ENCODE measurements around the gene DTHD1. TPM values are rescaled to one million over a fixed set of nuclear protein-coding genes. Genes with fewer than 3 reads are reported as not detected.

The DTHD1 gene
- total RNA-seq (under 1 TPM in 4 of 6 donors, not detected in 2; 0.09 to 0.12 (median 0.09) TPM), polyA plus RNA-seq (not detected)

GRCh38 chr4:36281384-36282106 is at the start of gene DTHD1:
DTHD1 (plus strand) TSS chr4:36281616; CDS start chr4:36281759, 143 bp downstream.
- TF ChIP-seq CTCF (IDR thresholded peaks at IDR 0.05), result no peak
- no peak for ATAC-seq
- Histone ChIP-seq H3K27me3 (no peaks in the 10 kb centered on the region), H3K27ac (no peak within 1 kb of the TSS), H3K9me3 (no peaks in the 10 kb centered on the region), H3K4me3 (no peak within 1 kb of the TSS), H3K4me1 (no peaks in the 10 kb centered on the region), H3K36me3 (no peaks in the 10 kb centered on the region)
- 79 to 82% methylated on average over 5 of the region's 5 CpGs for WGBS, 2 donors
- intact Hi-C loops (cut with DNase I), result no loop called here
- DNase-seq, result no peak
- no peak for FAIRE-seq

GRCh38 chr4:36233567-36234266 is 47.7 kb upstream of the DTHD1 start:
- no peak overlapping the region for H3K4me3 ChIP-seq
- no peaks in the 10 kb centered on the region for H3K9me3 ChIP-seq
- H3K4me1 ChIP-seq, result no peaks in the 10 kb centered on the region
- H3K36me3 ChIP-seq, result no peaks in the 10 kb centered on the region
- no peak for DNase-seq
- no peak for TF ChIP-seq CTCF (IDR thresholded peaks at IDR 0.05)
- H3K27me3 ChIP-seq, result no peaks in the 10 kb centered on the region
- no peak overlapping the region for H3K27ac ChIP-seq
- 94 to 96% methylated on average over 10 of the region's 10 CpGs for WGBS, 2 donors
- no peak for ATAC-seq
- intact Hi-C loops (cut with DNase I), result no loop called here
- no peak for FAIRE-seq

GRCh38 chr4:36235306-36235705 is 46.1 kb upstream of the DTHD1 start:
- Histone ChIP-seq H3K36me3 (no peaks in the 10 kb centered on the region), H3K27ac (no peak overlapping the region), H3K9me3 (no peaks in the 10 kb centered on the region), H3K4me1 (no peaks in the 10 kb centered on the region), H3K4me3 (no peak overlapping the region), H3K27me3 (no peaks in the 10 kb centered on the region)
- intact Hi-C loops (cut with DNase I), result no loop called here
- ATAC-seq, result no peak
- DNase-seq, result no peak
- TF ChIP-seq CTCF (IDR thresholded peaks at IDR 0.05), result no peak
- FAIRE-seq, result no peak
- WGBS, 2 donors, result 68 to 77% methylated on average over 3 of the region's 3 CpGs

- Histone ChIP-seq H3K4me3 (no peak overlapping the region), H3K9me3 (no peaks in the 10 kb centered on the region), H3K36me3 (no peaks in the 10 kb centered on the region), H3K27me3 (no peaks in the 10 kb centered on the region), H3K4me1 (peaks cover 0 to 8% (median 2%) of the 10 kb centered on the region in 3 donors), H3K27ac (no peak overlapping the region)
- WGBS, 2 donors, result 90 to 92% methylated on average over 2 of the region's 2 CpGs
- no peak for DNase-seq
- intact Hi-C loops (cut with DNase I), result no loop called here
- FAIRE-seq, result no peak
- ATAC-seq, result no peak
- no peak for TF ChIP-seq CTCF (IDR thresholded peaks at IDR 0.05)
These were observed 45.3 kb upstream of the DTHD1 start for GRCh38 chr4:36236159-36236558.

All from pancreas (tissue), 10 donors.